NCI-H226 (cell line): ENCODE data around the gene DPPA4.
"Not testable (repeated sequence)": the region's sequence is repeated elsewhere in the genome, so short reads cannot be mapped to it uniquely, and the experiment has no call there.

Source experiments
- DNase-seq: peaks from one replicate; pipeline ENCODE4 v3.0.0-alpha.2; 2015

DPPA4 gene, protein sequence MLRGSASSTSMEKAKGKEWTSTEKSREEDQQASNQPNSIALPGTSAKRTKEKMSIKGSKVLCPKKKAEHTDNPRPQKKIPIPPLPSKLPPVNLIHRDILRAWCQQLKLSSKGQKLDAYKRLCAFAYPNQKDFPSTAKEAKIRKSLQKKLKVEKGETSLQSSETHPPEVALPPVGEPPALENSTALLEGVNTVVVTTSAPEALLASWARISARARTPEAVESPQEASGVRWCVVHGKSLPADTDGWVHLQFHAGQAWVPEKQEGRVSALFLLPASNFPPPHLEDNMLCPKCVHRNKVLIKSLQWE

DNA sequence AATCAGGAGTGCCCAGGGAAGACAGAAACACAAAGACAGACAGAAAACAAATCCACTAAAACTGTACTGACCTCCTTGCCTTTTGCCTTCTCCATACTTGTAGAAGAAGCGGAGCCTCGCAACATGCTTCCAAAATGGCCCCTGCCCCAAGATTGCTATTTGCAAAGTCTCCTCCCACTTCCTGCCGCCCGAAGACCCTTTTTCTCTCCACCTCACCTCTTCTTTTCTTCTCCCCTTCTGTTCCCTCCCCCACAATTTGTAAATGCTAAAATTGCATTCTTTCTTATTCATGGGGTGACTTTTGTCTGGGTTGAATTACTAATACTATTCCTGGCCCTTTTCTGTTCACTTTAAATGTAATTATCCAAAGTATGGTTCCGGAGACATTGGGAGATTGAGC lies at the start of gene DPPA4:
DPPA4 (minus strand) TSS at position 154 of the 400 bp plus-strand sequence; CDS start at position 125, 29 bp downstream.
- DNase-seq: no peak

DNA sequence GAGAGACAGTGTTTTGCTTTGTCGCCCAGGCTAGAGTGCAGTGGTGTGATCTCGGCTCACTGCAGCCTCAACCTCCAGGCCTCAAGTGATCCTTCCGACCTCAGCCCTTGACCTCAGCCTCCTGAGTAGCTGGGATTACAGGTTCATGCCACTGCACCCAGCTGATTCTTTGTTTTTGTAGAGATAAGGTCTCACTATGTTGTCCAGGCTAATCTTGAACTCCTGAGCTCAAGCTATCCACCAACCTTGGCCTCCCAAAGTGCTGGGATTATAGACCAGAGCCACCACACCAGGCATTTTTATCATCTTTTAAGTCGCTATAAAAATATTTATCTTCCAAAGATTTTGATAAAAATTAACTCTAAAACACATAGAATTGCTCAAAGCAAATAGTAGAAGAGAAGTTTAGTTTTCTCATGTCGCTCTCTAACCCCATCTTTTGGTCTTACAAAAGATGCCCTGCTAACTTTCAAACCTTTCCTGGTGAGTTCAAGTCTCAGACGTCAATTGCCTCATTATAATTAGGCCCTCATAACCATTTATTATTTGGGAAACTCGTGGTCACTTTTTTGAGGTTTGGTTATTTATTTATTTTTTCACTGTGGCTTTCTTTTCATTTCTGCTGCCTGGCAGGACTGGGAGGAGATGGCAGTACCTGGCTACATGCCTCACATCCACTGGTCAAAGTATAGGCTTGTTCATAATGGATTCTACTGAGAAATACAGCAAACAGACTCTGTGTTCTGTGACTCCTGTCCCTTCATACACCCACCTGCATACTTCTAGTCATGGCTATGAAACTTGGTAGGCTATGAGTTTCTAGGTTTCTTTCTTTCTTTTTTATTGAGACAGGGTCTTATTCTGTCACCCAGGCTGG lies 48.3 kb upstream of the DPPA4 start:
- no peak for DNase-seq

DNA sequence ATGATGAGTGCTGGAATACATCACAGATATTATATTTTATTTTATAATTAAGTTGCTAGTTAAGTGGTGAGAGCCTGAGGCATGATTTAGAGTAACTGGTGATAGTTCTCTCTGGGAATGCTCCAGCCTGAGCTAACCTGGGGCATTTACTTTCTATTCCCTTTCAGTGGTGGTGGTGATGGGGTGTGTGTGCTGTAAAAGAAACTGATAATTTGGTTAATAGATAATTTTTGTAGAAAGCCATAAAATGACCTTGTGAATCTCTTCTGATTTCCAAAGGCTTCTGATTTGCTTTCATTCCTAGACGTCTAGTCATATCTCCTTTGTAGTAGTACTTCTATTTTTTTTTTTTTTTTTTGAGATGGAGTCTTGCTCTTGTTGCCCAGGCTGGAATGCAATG lies 46.8 kb upstream of the DPPA4 start:
- DNase-seq: no peak

DNA sequence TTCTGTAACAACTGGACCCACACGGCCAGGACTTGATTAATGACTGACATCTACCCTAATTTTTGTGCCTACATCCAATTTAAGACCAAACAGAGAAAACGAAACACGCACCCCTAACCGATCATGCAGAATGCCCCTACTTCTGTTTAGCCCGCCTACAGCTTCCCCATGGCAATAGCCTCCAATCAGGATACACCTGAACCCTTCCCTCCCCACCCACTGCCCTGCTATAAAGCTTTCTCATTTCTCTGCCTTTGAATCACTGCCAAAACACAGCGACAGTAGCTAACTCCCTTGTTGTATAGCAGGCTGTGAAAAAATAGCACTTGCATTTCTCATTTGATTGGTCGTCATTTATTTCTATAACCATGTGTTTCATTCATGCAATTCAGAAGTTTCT lies 45.2 kb upstream of the DPPA4 start:
- DNase-seq: no peak

DNA sequence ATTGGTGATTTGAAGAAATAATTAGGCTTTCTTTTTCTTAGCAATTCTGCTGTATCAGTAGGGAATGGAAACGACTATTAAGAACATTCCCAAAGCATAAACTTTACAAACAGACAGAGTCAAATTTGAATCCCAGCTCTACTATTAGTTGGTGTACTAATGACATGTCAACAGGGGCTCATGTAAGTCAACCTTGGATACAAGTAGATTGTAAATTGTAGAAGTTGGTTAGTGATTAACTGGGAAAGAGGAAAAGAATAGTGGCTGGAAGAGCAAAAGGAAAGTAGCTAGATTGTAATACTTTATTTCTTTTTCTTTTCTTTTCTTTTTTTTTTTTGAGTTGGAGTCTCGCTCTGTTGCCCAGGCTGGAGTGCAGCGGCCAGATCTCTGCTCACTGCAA lies 38.6 kb upstream of the DPPA4 start:
- no peak for DNase-seq

DNA sequence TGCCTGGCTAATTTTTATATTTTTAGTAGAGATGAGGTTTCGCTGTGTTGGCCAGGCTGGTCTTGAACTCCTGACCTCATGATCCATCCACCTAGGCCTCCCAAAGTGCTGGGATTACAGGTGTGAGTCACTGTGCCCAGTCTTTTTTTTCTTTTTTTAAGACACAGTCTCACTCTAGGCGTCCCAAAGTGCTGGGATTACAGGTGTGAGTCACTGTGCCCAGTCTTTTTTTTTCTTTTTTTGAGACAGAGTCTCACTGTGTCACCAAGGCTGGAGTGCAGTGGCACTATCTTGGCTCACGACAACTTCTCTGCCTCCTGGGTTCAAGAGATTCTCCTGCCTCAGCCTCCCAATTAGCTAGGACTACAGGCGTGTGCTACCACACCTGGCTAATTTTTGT lies 37.1 kb upstream of the DPPA4 start:
- not testable (repeated sequence) for DNase-seq

DNA sequence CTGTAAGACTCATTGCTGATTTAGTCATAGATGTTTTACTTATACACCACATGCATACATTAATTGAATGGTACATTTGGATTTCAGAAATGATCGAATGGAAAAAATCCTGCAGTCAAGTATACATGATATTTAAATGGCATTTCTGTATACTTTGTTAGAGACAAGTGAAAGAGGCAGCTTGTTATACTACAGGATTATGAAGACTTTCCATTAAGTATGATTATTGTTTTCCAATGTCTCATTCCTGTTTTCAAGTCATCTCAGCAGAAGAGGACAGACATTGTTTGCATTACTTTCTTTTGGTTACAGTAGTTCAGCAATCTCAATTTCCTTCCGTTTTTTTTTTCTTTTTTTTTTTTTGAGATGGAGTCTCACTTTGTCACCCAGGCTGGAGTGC lies 36.6 kb upstream of the DPPA4 start:
- DNase-seq: no peak

DNA sequence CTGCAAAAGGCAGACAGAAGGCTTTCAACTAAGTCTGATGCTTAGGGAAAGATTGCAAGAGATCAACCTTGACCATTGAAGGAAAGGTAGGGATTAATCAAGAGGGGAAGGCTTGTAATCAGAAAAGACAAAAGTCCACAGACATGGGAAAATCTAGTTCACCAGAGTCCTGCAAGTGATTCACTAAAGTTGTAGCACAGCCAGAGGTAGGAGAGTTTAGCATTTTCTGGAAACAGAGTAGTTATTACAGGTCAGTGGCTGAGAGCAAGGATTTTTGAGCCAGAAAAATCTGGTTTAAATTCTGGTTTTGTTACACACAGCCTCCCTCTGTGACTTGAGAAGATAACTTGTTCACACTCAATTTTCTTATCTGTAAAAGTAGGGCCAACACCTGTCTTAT lies 35.3 kb upstream of the DPPA4 start:
- DNase-seq: no peak

DNA sequence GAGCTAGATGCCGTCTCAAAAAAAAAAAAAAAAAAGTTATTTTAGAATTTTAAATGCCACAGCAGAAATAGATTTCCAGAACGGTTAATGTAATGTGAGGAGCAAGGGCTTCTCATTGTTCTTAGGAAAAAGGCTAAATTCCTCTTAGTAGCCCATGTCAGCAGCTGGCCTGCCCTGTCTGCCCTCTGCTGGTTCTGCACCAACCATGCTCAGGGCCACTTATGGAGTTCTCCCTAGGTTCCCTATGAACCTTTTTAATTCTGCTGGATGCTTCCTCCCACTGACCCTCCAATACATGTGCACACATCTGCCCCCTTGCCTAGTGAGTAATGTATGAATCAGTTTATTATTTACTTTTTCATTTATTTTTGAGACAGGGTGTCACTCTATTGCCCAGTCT lies 32.2 kb upstream of the DPPA4 start:
- no peak for DNase-seq

DNA sequence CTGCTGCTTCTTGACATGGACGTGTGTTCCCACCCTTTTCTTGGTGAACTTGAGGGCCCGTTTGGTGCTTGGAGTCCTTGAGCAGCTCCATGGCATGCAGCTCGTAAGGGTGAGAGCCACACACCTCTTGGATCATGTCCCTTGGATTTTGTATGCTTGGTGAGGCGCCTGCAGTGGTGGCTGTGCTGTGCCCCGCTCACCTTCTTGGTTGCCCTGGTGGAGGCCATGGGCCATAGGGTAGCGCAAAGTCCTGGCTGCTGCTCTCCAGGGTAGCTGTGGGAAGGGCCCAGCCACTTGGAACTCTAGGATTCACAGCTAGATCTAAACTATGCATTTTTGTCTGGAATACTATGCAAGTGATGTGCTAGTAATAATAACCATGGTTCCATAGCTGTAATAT lies 26.7 kb upstream of the DPPA4 start:
- no peak for DNase-seq

DNA sequence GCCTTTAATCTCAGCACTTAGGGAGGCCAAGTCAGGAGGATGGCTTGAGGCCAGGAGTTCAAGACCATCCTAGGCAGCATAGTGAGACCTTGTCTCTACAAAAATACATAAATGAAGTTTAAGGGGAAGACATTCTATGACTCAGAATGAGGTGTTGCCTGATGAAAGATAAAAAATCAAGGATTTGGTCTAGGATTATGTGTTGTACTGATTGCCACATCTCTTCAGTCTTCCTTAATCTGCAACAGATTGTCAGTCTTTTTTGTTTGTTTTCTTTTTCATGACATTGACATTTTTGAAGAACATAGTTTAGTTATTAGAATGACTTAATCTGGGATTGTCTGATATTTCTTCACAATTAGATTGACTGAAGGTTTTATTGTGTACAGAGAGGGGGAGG lies 26.3 kb upstream of the DPPA4 start:
- DNase-seq: no peak

DNA sequence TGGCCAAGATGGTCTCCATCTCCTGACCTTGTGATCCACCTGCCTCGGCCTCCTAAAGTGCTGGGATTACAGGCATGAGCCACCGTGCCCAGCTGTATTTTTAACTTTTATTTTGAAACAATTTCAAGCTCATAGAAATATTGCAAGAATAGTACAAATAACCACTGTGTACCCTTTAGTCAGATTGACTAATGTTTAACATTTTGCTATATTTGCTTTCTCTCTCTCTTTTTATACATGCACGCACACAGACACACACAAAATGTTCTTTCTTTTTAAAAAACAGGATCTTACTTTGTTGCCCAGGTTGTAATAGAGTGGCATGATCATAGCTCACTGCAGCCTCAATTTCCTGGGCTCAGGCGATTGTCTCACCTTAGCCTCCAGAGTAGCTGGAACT lies 25.5 kb upstream of the DPPA4 start:
- DNase-seq: no peak

DNA sequence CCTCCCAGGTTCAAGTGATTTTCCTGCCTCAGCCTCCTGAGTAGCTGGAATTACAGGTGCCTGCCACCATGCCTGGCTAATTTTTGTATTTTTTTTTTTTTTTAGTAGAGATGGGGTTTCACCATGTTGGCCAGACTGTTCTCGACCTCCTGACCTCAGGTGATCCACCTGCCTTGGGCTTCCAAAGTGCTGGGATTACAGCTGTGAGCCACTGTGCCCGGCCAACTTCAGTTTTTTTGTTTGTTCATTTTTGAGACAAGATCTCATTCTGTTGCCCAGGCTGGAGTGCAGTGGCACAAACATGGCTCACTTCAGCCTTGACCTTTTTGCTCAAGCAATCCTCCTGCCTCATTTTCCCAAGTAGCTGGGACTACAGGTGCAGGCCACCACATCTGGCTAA lies 21.5 kb upstream of the DPPA4 start:
- DNase-seq: not testable (repeated sequence)

DNA sequence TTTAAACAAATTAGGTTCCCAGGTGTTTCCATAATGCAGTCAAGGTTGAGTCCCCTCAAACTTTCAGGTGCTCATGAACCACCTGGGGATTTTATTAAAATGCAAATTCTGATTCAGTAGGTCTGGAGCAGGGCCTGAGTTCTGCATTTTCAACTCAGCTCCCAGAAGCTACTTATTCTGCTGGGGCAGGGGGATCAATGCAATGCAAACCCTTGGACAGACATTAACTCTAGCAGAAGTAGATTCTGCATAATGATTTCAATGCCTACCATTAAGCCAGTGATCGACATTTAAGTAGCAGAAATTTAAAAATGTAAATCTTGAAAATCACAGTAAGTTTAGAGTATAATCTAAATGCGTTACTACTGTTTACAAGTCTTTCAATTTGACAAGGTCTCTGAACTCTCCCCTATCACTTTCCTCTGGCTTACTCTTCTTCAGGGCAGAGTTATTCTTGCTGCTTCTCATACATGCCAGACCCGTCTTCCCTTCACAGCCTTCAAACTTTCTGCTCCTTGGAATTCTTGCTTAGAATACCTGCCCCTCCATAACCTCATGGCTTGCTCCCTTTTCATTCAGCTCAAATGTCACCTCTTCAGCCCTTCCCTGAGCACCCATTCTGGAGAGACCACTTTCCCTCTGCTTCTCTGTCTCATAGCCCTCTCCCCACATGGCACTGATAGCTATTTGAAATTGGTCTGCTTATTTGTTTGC lies 19.3 kb upstream of the DPPA4 start:
- DNase-seq: no peak

DNA sequence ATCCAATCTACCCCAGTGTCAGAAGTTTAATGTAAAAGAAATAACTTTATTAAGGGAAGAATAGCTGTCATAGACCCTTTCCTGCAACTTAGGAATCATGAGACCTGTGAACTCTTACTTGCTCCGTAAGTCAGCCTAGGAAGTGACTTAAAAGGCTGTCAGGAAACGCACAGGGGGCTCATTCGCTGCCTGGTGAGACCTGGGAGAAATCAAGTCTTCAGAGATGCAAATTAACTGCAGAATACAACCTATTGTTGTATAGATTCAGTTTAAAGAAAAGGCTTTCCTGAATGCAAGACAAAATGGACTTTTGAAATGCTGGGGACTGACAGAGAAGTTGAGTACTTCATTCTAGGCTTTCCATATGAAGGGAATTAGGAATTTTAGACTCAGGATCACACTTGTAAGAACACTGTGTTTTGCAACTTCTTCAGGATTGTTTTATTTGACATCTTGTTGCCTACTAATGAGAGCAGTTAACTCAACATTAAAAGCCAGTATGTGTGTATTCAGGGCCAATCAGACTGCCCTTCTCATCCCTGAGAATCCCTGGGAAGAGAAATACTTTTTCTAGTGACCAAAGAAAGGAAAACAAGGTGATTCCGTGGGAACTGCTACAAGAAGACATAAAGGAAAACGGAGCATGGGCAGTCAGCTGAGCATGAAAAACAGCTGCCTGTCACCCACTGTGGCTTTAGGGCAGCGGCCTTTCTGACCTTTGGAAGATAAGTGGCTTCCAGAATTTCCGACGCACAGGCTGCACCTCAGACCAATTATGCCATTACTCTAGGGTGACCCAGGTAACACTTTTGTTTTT lies 18.5 kb upstream of the DPPA4 start:
- no peak for DNase-seq

DNA sequence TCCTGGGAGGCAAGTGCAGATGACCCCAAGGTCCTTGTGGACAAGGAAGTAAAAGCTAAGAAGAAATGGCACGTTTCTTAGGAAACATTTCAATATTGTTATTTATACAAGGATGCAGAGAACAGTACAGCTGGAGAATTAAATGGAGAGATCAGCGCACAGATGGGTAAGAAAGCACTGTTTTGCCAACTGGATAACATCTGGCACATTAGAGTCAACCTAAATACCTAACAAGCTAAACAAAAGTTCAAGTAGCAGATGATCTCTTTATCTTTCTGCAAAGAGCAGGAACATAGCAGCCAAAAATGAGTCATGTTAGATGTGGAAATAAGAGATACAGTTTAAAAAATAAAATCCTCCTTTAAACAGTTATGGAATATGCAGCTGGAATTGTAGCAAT lies 15.7 kb upstream of the DPPA4 start:
- no peak for DNase-seq

DNA sequence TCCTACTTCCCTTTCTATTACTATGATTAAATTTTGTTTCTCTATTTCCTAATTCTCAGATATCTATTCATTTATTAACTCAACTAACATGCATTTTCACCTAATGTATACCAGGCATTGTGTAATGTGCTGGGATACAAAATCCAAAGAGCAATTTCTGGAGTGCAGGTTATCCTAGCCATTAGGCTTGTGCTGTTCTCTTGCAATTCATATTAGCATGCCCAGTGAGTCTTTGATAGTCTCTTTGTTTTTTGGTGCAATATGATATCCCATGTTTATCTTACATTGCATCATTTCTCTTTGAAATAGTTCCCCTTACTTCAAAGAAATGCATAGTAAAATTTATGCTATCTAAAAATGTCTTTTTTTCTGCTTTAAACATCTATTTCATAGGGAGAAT lies 13.9 kb upstream of the DPPA4 start:
- no peak for DNase-seq

DNA sequence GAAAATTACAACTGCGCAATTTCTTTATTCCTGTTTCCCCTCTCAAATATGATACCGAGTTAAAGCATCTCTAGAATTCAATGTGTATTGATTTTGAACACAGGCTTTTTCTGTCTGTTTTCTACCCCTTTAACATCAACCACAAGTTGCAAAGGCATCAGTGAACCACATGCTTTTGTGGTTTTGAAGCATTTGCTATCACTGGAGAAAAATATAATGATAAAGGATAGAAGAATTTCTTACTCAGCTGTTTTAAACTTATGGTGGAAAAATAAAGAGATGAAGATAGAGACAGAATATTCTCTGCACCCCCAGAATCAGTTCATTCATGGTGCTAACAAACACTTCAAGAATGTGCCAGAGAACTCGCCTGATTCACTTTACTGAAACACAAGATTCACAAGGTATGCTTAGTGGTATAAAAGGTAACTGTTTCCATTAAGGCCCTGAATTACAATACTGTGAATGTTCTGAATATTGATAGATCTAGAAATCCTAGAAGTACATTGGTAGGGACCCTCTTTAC lies 9.5 kb upstream of the DPPA4 start:
- DNase-seq: peak; percentile 5

DNA sequence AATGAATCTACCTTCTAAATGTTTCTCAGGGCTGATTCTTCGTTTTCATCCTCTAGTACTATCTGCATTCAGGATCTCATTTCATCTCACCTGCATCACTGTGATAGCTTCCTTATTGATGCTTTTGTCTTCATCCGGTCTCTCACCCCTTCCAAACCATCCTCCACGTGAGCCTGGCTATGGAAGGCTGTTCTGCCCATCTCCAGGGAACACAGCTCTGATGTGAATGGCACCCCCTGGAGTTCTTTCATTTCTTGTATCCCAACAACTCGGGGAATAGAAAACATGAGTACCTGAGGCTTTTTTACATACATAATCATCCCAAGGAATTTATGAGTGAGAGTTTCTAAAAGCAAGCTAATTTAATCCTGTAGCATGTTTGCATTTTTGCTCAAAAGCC lies 8.8 kb upstream of the DPPA4 start:
- DNase-seq: no peak

DNA sequence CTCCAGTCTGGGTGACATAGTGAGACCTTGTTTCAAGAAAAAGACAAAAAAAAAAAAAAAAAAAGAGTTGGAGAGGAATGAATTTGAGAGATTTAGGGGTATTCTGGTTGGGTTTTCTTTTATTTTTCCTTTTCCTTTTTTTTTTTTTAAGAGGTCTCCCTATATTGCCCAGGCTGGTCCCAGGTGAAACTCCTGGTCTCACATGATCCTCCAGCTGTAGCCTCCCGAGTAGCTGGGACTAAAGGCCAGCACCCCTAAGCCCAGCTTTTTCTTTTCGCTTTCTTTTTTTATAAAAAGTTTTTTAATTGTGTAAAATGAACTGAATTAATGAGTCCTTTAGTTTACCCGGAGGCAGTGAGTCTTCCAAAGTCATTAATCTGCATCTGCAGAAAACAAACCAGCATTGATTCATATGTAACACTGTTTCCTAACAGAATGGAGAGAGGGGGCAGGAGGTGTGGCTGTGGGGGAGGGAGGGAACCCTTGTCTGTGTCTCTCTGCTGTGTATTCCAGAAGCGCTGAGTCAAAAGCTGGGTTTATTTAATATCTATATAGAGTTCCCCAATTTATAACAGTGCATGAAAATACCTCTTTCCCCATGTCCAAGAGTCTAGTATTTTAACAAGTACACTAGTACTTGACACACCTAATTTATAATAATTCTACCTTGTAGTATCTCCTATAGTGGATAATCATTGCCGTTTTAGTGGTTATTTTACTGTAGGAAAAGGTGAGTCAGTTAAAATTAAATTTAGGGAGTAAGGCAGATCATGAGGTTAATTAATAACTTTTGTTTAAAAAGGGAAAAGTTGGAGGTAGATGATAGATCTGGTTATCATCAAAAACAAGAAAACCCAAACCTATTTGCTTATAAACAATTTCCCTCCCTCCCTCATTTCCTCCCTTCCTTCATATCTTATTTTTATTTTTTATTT lies 2.6 kb upstream of the DPPA4 start:
- DNase-seq: no peak

DNA sequence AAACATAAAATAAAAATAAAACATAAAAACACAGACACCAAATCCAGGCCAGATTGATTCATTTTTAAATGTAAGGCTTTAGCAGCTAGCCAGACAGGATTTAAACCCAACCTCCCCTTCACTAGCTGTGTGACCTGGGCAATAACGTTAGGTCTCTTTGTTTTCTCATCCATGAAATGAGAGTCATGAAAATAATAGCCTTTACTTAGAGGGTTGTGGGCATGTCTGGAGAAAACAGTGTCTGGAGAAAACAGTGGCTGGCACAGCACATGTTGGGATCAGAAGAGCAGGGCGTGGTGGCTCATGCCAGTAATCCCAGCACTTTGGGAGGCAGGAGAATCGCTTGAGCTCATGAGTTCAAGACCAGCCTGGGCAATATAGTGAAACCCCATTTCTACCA lies 1.9 kb upstream of the DPPA4 start:
- no peak for DNase-seq
